WTC11 (cell line): ENCODE measurements around the gene SLC24A1.

ENCODE experiments used
- CREM ChIP-seq: sonication (generic); formaldehyde crosslinking; IDR thresholded peaks from 2 replicates; pipeline ENCODE4 v1.8.1; 2022; ENCODE audit warnings: mild to moderate bottlenecking, missing genetic modification reagents, moderate library complexity
- TEAD1 ChIP-seq: sonication (generic); formaldehyde crosslinking; IDR thresholded peaks from 2 replicates; pipeline ENCODE4 v1.8.0; 2022; ENCODE audit warnings: mild to moderate bottlenecking, missing genetic modification reagents
- TF ChIP-seq, protein P1 (sequence below): sonication (generic); formaldehyde crosslinking; IDR thresholded peaks from 2 replicates; pipeline ENCODE4 v1.8.0; 2023; ENCODE audit warnings: missing genetic modification reagents, mild to moderate bottlenecking, borderline replicate concordance
- TF ChIP-seq, protein P2 (sequence below): fragments of 200-600 bp; IDR thresholded peaks from 2 replicates; pipeline ENCODE4 v1.8.0; 2022; ENCODE audit warnings: antibody characterized with exemption
- TF ChIP-seq, protein P3 (sequence below): sonication (generic); formaldehyde crosslinking; IDR thresholded peaks from 2 replicates; pipeline ENCODE4 v1.8.1; 2023; ENCODE audit warnings: mild to moderate bottlenecking, missing genetic modification reagents, moderate library complexity
- TF ChIP-seq, protein P4 (sequence below): sonication (generic); formaldehyde crosslinking; IDR thresholded peaks from 2 replicates; pipeline ENCODE4 v1.8.1; 2023; ENCODE audit warnings: mild to moderate bottlenecking, missing genetic modification reagents

DNA sequence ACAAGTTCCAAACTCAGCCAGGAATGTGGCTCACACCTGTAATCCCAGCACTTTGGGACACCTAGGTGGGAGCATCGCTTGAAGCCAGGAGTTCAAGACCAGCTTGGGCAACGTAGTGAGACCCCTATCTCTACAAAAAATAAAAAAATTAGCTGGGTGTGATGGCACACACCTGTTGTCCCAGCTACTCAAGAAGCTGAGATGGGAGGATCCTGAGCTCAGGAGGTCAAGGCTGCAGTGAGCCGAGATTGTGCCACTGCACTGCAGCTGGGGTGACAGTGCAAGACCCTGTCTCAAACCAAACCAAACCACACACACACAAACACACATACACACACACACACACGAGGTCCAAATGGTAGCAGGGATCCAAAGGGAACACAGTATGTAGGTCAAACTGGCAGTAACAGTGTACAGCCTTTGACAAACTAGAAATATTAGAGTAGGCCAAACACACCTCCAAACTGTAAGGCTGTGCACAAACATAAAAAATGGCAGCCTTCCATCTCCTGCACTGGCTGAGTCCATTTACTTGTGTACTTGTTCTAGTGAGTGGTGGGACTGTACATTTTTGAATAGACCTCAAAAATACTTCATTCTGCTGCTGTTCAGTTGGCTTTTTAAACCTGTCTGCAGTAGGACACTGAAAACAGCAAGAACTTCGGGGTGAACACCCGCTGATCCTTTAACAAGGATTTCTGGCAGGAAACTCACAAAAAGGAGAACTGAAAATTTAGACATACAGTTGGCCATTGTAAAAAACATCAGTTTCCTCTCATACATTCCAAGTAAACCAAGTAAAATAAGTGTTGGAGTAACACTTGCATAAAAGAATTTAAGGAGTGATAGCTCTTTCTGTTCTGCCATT is 44.4 kb upstream of the SLC24A1 start:
- TF ChIP-seq CREM (no peak), TEAD1 (CRISPR knock-in tag) (no peak)
- TF ChIP-seq, protein P1, sequence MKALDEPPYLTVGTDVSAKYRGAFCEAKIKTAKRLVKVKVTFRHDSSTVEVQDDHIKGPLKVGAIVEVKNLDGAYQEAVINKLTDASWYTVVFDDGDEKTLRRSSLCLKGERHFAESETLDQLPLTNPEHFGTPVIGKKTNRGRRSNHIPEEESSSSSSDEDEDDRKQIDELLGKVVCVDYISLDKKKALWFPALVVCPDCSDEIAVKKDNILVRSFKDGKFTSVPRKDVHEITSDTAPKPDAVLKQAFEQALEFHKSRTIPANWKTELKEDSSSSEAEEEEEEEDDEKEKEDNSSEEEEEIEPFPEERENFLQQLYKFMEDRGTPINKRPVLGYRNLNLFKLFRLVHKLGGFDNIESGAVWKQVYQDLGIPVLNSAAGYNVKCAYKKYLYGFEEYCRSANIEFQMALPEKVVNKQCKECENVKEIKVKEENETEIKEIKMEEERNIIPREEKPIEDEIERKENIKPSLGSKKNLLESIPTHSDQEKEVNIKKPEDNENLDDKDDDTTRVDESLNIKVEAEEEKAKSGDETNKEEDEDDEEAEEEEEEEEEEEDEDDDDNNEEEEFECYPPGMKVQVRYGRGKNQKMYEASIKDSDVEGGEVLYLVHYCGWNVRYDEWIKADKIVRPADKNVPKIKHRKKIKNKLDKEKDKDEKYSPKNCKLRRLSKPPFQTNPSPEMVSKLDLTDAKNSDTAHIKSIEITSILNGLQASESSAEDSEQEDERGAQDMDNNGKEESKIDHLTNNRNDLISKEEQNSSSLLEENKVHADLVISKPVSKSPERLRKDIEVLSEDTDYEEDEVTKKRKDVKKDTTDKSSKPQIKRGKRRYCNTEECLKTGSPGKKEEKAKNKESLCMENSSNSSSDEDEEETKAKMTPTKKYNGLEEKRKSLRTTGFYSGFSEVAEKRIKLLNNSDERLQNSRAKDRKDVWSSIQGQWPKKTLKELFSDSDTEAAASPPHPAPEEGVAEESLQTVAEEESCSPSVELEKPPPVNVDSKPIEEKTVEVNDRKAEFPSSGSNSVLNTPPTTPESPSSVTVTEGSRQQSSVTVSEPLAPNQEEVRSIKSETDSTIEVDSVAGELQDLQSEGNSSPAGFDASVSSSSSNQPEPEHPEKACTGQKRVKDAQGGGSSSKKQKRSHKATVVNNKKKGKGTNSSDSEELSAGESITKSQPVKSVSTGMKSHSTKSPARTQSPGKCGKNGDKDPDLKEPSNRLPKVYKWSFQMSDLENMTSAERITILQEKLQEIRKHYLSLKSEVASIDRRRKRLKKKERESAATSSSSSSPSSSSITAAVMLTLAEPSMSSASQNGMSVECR (CRISPR knock-in tag) = no peak
- TF ChIP-seq, protein P2, sequence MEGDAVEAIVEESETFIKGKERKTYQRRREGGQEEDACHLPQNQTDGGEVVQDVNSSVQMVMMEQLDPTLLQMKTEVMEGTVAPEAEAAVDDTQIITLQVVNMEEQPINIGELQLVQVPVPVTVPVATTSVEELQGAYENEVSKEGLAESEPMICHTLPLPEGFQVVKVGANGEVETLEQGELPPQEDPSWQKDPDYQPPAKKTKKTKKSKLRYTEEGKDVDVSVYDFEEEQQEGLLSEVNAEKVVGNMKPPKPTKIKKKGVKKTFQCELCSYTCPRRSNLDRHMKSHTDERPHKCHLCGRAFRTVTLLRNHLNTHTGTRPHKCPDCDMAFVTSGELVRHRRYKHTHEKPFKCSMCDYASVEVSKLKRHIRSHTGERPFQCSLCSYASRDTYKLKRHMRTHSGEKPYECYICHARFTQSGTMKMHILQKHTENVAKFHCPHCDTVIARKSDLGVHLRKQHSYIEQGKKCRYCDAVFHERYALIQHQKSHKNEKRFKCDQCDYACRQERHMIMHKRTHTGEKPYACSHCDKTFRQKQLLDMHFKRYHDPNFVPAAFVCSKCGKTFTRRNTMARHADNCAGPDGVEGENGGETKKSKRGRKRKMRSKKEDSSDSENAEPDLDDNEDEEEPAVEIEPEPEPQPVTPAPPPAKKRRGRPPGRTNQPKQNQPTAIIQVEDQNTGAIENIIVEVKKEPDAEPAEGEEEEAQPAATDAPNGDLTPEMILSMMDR = no peak
- TF ChIP-seq, protein P3, sequence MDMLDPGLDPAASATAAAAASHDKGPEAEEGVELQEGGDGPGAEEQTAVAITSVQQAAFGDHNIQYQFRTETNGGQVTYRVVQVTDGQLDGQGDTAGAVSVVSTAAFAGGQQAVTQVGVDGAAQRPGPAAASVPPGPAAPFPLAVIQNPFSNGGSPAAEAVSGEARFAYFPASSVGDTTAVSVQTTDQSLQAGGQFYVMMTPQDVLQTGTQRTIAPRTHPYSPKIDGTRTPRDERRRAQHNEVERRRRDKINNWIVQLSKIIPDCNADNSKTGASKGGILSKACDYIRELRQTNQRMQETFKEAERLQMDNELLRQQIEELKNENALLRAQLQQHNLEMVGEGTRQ (CRISPR knock-in tag) = no peak
- TF ChIP-seq, protein P4, sequence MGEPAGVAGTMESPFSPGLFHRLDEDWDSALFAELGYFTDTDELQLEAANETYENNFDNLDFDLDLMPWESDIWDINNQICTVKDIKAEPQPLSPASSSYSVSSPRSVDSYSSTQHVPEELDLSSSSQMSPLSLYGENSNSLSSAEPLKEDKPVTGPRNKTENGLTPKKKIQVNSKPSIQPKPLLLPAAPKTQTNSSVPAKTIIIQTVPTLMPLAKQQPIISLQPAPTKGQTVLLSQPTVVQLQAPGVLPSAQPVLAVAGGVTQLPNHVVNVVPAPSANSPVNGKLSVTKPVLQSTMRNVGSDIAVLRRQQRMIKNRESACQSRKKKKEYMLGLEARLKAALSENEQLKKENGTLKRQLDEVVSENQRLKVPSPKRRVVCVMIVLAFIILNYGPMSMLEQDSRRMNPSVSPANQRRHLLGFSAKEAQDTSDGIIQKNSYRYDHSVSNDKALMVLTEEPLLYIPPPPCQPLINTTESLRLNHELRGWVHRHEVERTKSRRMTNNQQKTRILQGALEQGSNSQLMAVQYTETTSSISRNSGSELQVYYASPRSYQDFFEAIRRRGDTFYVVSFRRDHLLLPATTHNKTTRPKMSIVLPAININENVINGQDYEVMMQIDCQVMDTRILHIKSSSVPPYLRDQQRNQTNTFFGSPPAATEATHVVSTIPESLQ (CRISPR knock-in tag) = no peak
